Ascending aorta (tissue), 2 donors: Measurements from ENCODE around the gene SPRED2. TPM values are rescaled to one million over a fixed set of nuclear protein-coding genes. Genes with fewer than 3 reads are reported as not detected.

ENCODE experiments used
- DNase-seq, 2 donors: peaks; one replicate each; pipeline ENCODE4 v3.0.0-alpha.2; 2019; ENCODE audit warnings: low spot score in 2 of 2
- H3K27ac ChIP-seq, 2 donors: fragments of 200-600 bp; sonication (generic); one replicate each; pipeline ENCODE4 v1.5.1; 2016 to 2017; ENCODE audit warnings: mild to moderate bottlenecking in 1 of 2
- H3K27me3 ChIP-seq: fragments of 200-600 bp; sonication (generic); one replicate; pipeline ENCODE4 v1.5.1; 2017
- H3K36me3 ChIP-seq, 2 donors: fragments of 200-600 bp; sonication (generic); one replicate each; pipeline ENCODE4 v1.5.1; 2016
- H3K4me1 ChIP-seq, 2 donors: fragments of 200-600 bp; sonication (generic); one replicate each; pipeline ENCODE4 v1.5.1; 2016 to 2017; ENCODE audit warnings: mild to moderate bottlenecking in 1 of 2
- H3K4me3 ChIP-seq, 2 donors: fragments of 200-600 bp; sonication (generic); one replicate each; pipeline ENCODE4 v1.5.1; 2016 to 2017; ENCODE audit warnings: mild to moderate bottlenecking in 1 of 2
- H3K9me3 ChIP-seq, 2 donors: fragments of 200-600 bp; sonication (generic); one replicate each; pipeline ENCODE4 v1.5.1; 2016
- CTCF ChIP-seq, 3 experiments: fragments of 200-600 bp in 2 of 3; fragments of 450-650 bp in 1 of 3; sonication (generic) in 2 of 3; IDR thresholded peaks; one replicate each; pipeline ENCODE4 v1.5.1; 2016 to 2019; ENCODE audit warnings: antibody characterized with exemption in 3 of 3, mild to moderate bottlenecking in 1 of 3, moderate library complexity in 1 of 3
- intact Hi-C: fragments of 100-400 bp; cut with DNase I; formaldehyde crosslinking; loops from one replicate; pipeline ENCODE4 v1.15.1; 2023
- total RNA-seq: library from RNA; depleted of rRNA; stranded (reverse); fragments of >200 nt; gene quantifications from one replicate; pipeline ENCODE4 v1.1.0, GENCODE V29; 2016

The SPRED2 gene
- total RNA-seq, 1 donor from 2014 or later, result 18.5 TPM

- no peak for TF ChIP-seq CTCF (IDR thresholded peaks at IDR 0.05)
- Histone ChIP-seq H3K27ac (peak overlapping the region in 1 of 2 donors; percentile 39), H3K9me3 (no peaks in the 10 kb centered on the region), H3K36me3 (no peaks in the 10 kb centered on the region), H3K27me3 (no peaks in the 10 kb centered on the region), H3K4me3 (no peak overlapping the region), H3K4me1 (peaks cover 0 to 6% of the 10 kb centered on the region in 2 donors)
- intact Hi-C loops, result no loop called here
- DNase-seq, result no peak
Observed at GRCh38 chr2:65358678-65359400, 73.6 kb downstream of the SPRED2 start.

- Histone ChIP-seq H3K9me3 (no peaks in the 10 kb centered on the region), H3K4me3 (no peak overlapping the region), H3K36me3 (no peaks in the 10 kb centered on the region), H3K27ac (no peak overlapping the region), H3K27me3 (no peaks in the 10 kb centered on the region), H3K4me1 (peaks cover 0 to 6% of the 10 kb centered on the region in 2 donors)
- TF ChIP-seq CTCF (IDR thresholded peaks at IDR 0.05), result no peak
- intact Hi-C loops, result no loop called here
- no peak for DNase-seq
Observed at GRCh38 chr2:65357959-65358294, 74.5 kb downstream of the SPRED2 start.

- DNase-seq, result no peak
- H3K9me3 ChIP-seq, result no peaks in the 10 kb centered on the region
- H3K4me1 ChIP-seq, result peaks cover 0 to 6% of the 10 kb centered on the region in 2 donors
- no peak overlapping the region for H3K4me3 ChIP-seq
- H3K27ac ChIP-seq, result no peak overlapping the region
- no peak for TF ChIP-seq CTCF (IDR thresholded peaks at IDR 0.05)
- H3K27me3 ChIP-seq, result no peaks in the 10 kb centered on the region
- H3K36me3 ChIP-seq, result no peaks in the 10 kb centered on the region
- intact Hi-C loops, result no loop called here
Observed at GRCh38 chr2:65357095-65357958, 75.1 kb downstream of the SPRED2 start.

- no peak overlapping the region for H3K27ac ChIP-seq
- no peak for TF ChIP-seq CTCF (IDR thresholded peaks at IDR 0.05)
- no peak for DNase-seq
Observed at GRCh38 chr2:65355186-65355831, 77.1 kb downstream of the SPRED2 start.

GRCh38 chr2:65354773-65355172 is 77.6 kb downstream of the SPRED2 start:
- no peaks in the 10 kb centered on the region for H3K9me3 ChIP-seq
- intact Hi-C loops, result no loop called here
- TF ChIP-seq CTCF (IDR thresholded peaks at IDR 0.05), result no peak
- H3K27ac ChIP-seq, result no peak overlapping the region
- no peaks in the 10 kb centered on the region for H3K36me3 ChIP-seq
- H3K27me3 ChIP-seq, result no peaks in the 10 kb centered on the region
- no peak overlapping the region for H3K4me3 ChIP-seq
- DNase-seq, result no peak
- peaks cover 7 to 30% of the 10 kb centered on the region in 2 donors for H3K4me1 ChIP-seq

More at GRCh38 chr2:65355186-65355831, 77.1 kb downstream of the SPRED2 start:
- peaks cover 7 to 24% of the 10 kb centered on the region in 2 donors for H3K4me1 ChIP-seq
- H3K36me3 ChIP-seq, result no peaks in the 10 kb centered on the region
- intact Hi-C loops, result no loop called here
- H3K27me3 ChIP-seq, result no peaks in the 10 kb centered on the region
- H3K4me3 ChIP-seq, result no peak overlapping the region
- H3K9me3 ChIP-seq, result no peaks in the 10 kb centered on the region
